D721Med (cell line): ENCODE data around the gene ZC3H10.
"Not testable (repeated sequence)": the region's sequence is repeated elsewhere in the genome, so short reads cannot be mapped to it uniquely, and the experiment has no call there.

ENCODE experiments used
- DNase-seq: peaks from one replicate; pipeline ENCODE4 v3.0.0; 2011; ENCODE audit warnings: low spot score; ENCODE audit not compliant: insufficient read length
- FAIRE-seq: peaks from 2 replicates; lab custom pipeline; 2011; peaks lifted over from hg19 to GRCh38; lab: Jason Lieb, UNC
- CTCF ChIP-seq: IDR thresholded peaks from 2 replicates; pipeline ENCODE4 v1.5.1; 2012; ENCODE audit warnings: mild to moderate bottlenecking, control low read depth; ENCODE audit not compliant: insufficient read depth; ENCODE audit errors: missing control alignments

ZC3H10 gene

GRCh38 chr12:56117778-56118687 lies at the start of gene ZC3H10:
Gene ZC3H10, plus strand, starts transcription at chr12:56118266. Its CDS starts 2,297 bp downstream, at chr12:56120563.
- TF ChIP-seq CTCF, result peak; percentile 46
- DNase-seq (peak; percentile 58), FAIRE-seq (peak; percentile 35)

GRCh38 chr12:56071648-56072047 lies 46.4 kb upstream of the ZC3H10 start:
- TF ChIP-seq CTCF, result no peak
- no peak for DNase-seq
- FAIRE-seq, result no peak

GRCh38 chr12:56074396-56074795 lies 43.7 kb upstream of the ZC3H10 start:
- FAIRE-seq (no peak), DNase-seq (no peak)
- TF ChIP-seq CTCF, result no peak

- not testable (repeated sequence) for FAIRE-seq, DNase-seq
These were observed 40.1 kb upstream of the ZC3H10 start for GRCh38 chr12:56077966-56078365.

GRCh38 chr12:56078427-56078826 lies 39.6 kb upstream of the ZC3H10 start:
- DNase-seq, result no peak
- FAIRE-seq, result no peak
- no peak for TF ChIP-seq CTCF

- DNase-seq, result peak; percentile 78
- FAIRE-seq, result no peak
- peak; percentile 73 for TF ChIP-seq CTCF
These were observed 38.9 kb upstream of the ZC3H10 start for GRCh38 chr12:56078931-56079722.

GRCh38 chr12:56079723-56080555 lies 38.1 kb upstream of the ZC3H10 start, which contains the start of gene ERBB3:
Gene ERBB3, plus strand, starts transcription at chr12:56080165. Its CDS starts 136 bp downstream, at chr12:56080301.
- DNase-seq, result peak; percentile 52
- FAIRE-seq, result no peak
- no peak for TF ChIP-seq CTCF
